Activated CD4-positive, alpha-beta T cell treated with anti-CD3 and anti-CD28 coated beads, Interleukin-2, Interleukin-6, amounts not matched to agents 100 ng/mL and 50 ng/mL, durations not matched to agents 16 hours and 8 hours (primary cell): ENCODE data around the gene CDC34.

Source experiments
- DNase-seq: peaks from one replicate; pipeline ENCODE4 v3.0.0-alpha.2; 2020

The CDC34 gene

GRCh38 chr19:589693-590395, 58.3 kb downstream of the CDC34 start, which contains the start of gene HCN2:
HCN2 (plus strand) TSS chr19:589881; CDS start chr19:589946, 65 bp downstream.
- DNase-seq: no peak

GRCh38 chr19:590396-590745, 58.8 kb downstream of the CDC34 start:
- DNase-seq: peak; percentile 49

DNA sequence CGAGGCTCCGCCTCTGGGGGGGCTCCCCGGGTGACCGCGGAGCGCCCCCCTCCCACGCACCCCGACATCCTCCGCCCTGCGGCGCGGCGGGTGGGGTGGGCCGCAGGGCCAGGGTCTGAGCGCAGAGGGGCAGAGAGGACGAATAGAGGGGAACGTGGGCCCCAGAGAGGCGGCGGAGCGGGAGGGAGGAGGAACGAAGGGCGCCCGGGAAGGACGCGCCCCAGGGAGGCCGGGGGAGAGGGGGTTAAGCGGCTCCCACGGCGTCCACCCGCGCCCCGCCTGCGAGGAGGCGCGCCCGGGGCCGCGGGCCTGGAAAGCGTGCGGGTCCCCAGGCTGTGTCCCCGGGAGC, 59.2 kb downstream of the CDC34 start:
- DNase-seq: no peak

DNA sequence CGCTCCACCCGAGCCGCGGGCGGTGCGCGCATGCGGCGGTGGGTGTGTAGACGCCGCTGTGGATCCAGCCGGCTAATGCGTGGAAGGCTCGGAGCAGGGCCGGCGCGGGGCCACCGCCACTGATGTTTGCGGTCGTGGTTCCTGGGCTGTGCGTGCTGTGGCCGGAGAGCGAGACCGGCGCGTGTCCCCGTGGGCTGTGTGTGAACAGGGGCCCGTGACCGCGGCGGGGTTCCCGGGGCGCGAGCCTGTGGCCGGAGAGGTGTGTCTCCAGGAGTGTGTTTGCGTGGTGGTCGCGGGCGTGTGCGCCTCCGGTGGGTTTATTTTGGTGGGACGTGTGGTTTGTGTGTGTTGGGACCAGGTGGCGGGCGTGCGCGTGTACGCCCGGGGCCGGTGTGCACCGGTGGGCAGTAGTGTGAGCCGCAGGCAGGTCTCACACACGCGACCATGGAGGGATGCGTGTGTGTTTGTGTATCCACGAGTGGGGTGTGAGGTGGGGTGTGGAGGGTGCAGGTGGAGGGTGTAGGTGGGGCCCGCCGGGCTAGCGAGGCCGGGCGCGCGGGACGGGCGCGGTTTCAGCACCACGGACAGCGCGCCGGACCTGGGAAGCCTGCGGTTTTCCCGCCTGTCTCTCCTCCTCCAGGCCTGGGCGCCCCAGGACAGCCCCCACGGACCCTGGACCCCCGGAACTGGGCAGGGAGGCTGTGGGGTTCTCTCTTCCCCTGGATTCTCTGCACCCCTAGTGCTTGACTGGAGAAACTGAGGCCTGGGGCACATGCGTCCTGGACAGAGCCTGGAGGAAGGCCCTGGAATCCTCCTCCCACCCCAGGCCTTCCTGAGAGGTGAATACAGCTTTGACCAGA, 59.8 kb downstream of the CDC34 start:
- DNase-seq: no peak
